ENCODE results near the gene APBB1.

- no peak for TF ChIP-seq EZH2 (IDR thresholded peaks at IDR 0.05; ENCODE audit: borderline replicate concordance, low read depth, low read length, poor library complexity, severe bottlenecking)
- TF ChIP-seq CTCF (conservative IDR thresholded peaks at IDR 0.05; ENCODE audit: low read depth, low read length) = no peak
Measured at GRCh38 chr11:6456361-6457073, 37.6 kb upstream of the APBB1 start.

Measured in A673 (cell line).